Fibroblast of lung (primary cell): Measurements from ENCODE around the gene GPATCH1. TPM values are rescaled to one million over a fixed set of nuclear protein-coding genes. Genes with fewer than 3 reads are reported as not detected.

ENCODE experiments used
- DNase-seq, 2 donors: peaks; one replicate each; pipeline versions ENCODE4 v3.0.0 to v3.0.0-alpha.2; 2010; ENCODE audit warnings: low read depth in 2 of 2
- H2AFZ ChIP-seq: 2 replicates; pipeline ENCODE4 v1.5.1; 2012; ENCODE audit warnings: low read length, control low read depth, inconsistent platforms
- H3K27ac ChIP-seq: 2 replicates; pipeline ENCODE4 v1.5.1; 2011; ENCODE audit warnings: low read length, control low read depth; ENCODE audit not compliant: insufficient read depth
- H3K27me3 ChIP-seq: 2 replicates; pipeline ENCODE4 v1.5.1; 2011; ENCODE audit warnings: mild to moderate bottlenecking, low read length; ENCODE audit not compliant: control insufficient read depth, insufficient read depth
- H3K36me3 ChIP-seq: 2 replicates; pipeline ENCODE4 v1.5.1; 2011; ENCODE audit warnings: low read length; ENCODE audit not compliant: control insufficient read depth, insufficient read depth
- H3K4me1 ChIP-seq: 2 replicates; pipeline ENCODE4 v1.5.1; 2011; ENCODE audit warnings: low read length; ENCODE audit not compliant: control insufficient read depth, insufficient read depth; ENCODE audit errors: extremely low read depth
- H3K4me2 ChIP-seq: 2 replicates; pipeline ENCODE4 v1.5.1; 2011; ENCODE audit warnings: low read length, control low read depth; ENCODE audit not compliant: insufficient read depth; ENCODE audit errors: extremely low read depth
- H3K4me3 ChIP-seq, 4 experiments: fragments of 200-600 bp in 1 of 4; sonication (generic) in 1 of 4; replicated peaks in 1 of 4; 2 replicates each; pipeline ENCODE4 v1.5.1; 2011 to 2016; ENCODE audit warnings: low read length in 4 of 4, low read depth in 3 of 4, mild to moderate bottlenecking in 3 of 4, control low read depth in 2 of 4, inconsistent platforms in 1 of 4, mixed read lengths in 1 of 4; ENCODE audit not compliant: insufficient read depth in 1 of 4; ENCODE audit errors: control extremely low read depth in 1 of 4
- H3K79me2 ChIP-seq: 2 replicates; pipeline ENCODE4 v1.5.1; 2012; ENCODE audit warnings: mild to moderate bottlenecking, low read length, inconsistent platforms; ENCODE audit not compliant: control insufficient read depth, insufficient read depth
- H3K9ac ChIP-seq: 2 replicates; pipeline ENCODE4 v1.5.1; 2011; ENCODE audit warnings: mild to moderate bottlenecking, low read length, control low read depth; ENCODE audit not compliant: insufficient read depth
- H3K9me3 ChIP-seq: 2 replicates; pipeline ENCODE4 v1.5.1; 2012; ENCODE audit warnings: low read depth, low read length; ENCODE audit not compliant: control insufficient read depth, insufficient read depth
- H4K20me1 ChIP-seq: 2 replicates; pipeline ENCODE4 v1.5.1; 2011; ENCODE audit warnings: low read length; ENCODE audit not compliant: control insufficient read depth, insufficient read depth; ENCODE audit errors: extremely low read depth
- CTCF ChIP-seq, 2 donors: IDR thresholded peaks in 1 of 2; conservative IDR thresholded peaks in 1 of 2; 1 replicate in 1 of 2; 2 replicates in 1 of 2; pipeline ENCODE4 v1.5.1; 2011 to 2012; ENCODE audit warnings: low read length in 2 of 2, control low read depth in 1 of 2, inconsistent platforms in 1 of 2, low read depth in 1 of 2, mild to moderate bottlenecking in 1 of 2
- EZH2 ChIP-seq: IDR thresholded peaks from 2 replicates; pipeline ENCODE4 v1.5.1; 2012; ENCODE audit warnings: low read length, control low read depth, mild to moderate bottlenecking; ENCODE audit errors: missing control alignments
- polyA plus RNA-seq, 2 donors: library from polyadenylated mRNA; depleted of rRNA in 1 of 2; stranded (reverse) in 1 of 2; unstranded in 1 of 2; fragments of >200 nt; gene quantifications; 2 replicates each; pipeline ENCODE4 v1.2.1, GENCODE V29; 2011 to 2012; ENCODE audit warnings: missing spikeins in 1 of 2
- total RNA-seq: library from RNA; depleted of rRNA; stranded (reverse); fragments of >200 nt; gene quantifications from 2 replicates; pipeline ENCODE4 v1.2.1, GENCODE V29; 2014

GPATCH1 gene
- total and polyA plus RNA-seq, 2 donors (not counting 1 experiment from before 2014, with no cell fraction given), result 5.6 to 6.3 TPM

- Histone ChIP-seq H4K20me1 (no peaks in the 10 kb centered on the region), H3K79me2 (no peaks in the 10 kb centered on the region), H3K27ac (no peak overlapping the region), H3K4me2 (no peak overlapping the region), H3K9me3 (no peaks in the 10 kb centered on the region), H3K4me1 (no peaks in the 10 kb centered on the region), H3K27me3 (no peaks in the 10 kb centered on the region), H3K36me3 (peaks cover 18% of the 10 kb centered on the region), H2AFZ (no peak overlapping the region), H3K4me3 (no peak overlapping the region), H3K9ac (no peak overlapping the region)
- DNase-seq, result no peak
- TF ChIP-seq CTCF (conservative IDR thresholded peaks at IDR 0.05 in 1 of 2, IDR thresholded peaks at IDR 0.05 in 1 of 2; ENCODE audit: low read depth in 1 of 2, low read length in 2 of 2) (no peak), EZH2 (no peak)
Measured at GRCh38 chr19:33096005-33096404, 15.0 kb downstream of the GPATCH1 start.

GRCh38 chr19:33098055-33098534 is 17.1 kb downstream of the GPATCH1 start:
- no peaks in the 10 kb centered on the region for H3K79me2 ChIP-seq
- H3K27ac ChIP-seq, result no peak overlapping the region
- H3K4me3 ChIP-seq, result no peak overlapping the region
- H3K36me3 ChIP-seq, result peaks cover 19% of the 10 kb centered on the region
- H3K4me1 ChIP-seq, result no peaks in the 10 kb centered on the region
- no peak overlapping the region for H3K9ac ChIP-seq
- H3K27me3 ChIP-seq, result no peaks in the 10 kb centered on the region
- no peaks in the 10 kb centered on the region for H4K20me1 ChIP-seq
- no peak overlapping the region for H2AFZ ChIP-seq
- no peaks in the 10 kb centered on the region for H3K9me3 ChIP-seq
- TF ChIP-seq CTCF (conservative IDR thresholded peaks at IDR 0.05 in 1 of 2, IDR thresholded peaks at IDR 0.05 in 1 of 2; ENCODE audit: low read depth in 1 of 2, low read length in 2 of 2) (no peak), EZH2 (no peak)
- no peak overlapping the region for H3K4me2 ChIP-seq
- no peak for DNase-seq

GRCh38 chr19:33100894-33101644 is 20.1 kb downstream of the GPATCH1 start:
- no peak for DNase-seq
- Histone ChIP-seq H3K9me3 (no peaks in the 10 kb centered on the region), H3K9ac (no peak overlapping the region), H3K4me1 (no peaks in the 10 kb centered on the region), H3K4me3 (no peak overlapping the region), H3K4me2 (no peak overlapping the region), H3K79me2 (no peaks in the 10 kb centered on the region), H3K27ac (no peak overlapping the region), H4K20me1 (no peaks in the 10 kb centered on the region), H3K36me3 (peaks cover 15% of the 10 kb centered on the region), H2AFZ (no peak overlapping the region), H3K27me3 (no peaks in the 10 kb centered on the region)
- no peak for TF ChIP-seq EZH2
- TF ChIP-seq CTCF (conservative IDR thresholded peaks at IDR 0.05 in 1 of 2, IDR thresholded peaks at IDR 0.05 in 1 of 2; ENCODE audit: low read depth in 1 of 2, low read length in 2 of 2), result no peak
